T-cell (primary cell): ENCODE measurements around the gene PAK2. TPM values are rescaled to one million over a fixed set of nuclear protein-coding genes. Genes with fewer than 3 reads are reported as not detected.
"Not testable (repeated sequence)": the region's sequence is repeated elsewhere in the genome, so short reads cannot be mapped to it uniquely, and the experiment has no call there.

Experiments
- ATAC-seq, 4 experiments: fragments of 200-7000 bp in 3 of 4; fragments of 150-1000 bp in 1 of 4; cut with Tn5 transposase; replicated peaks in 1 of 4; 1 replicate in 3 of 4; 2 replicates in 1 of 4; pipeline ENCODE4 v1.10.0; 2021; ENCODE audit warnings: moderate library complexity in 3 of 4, mild to moderate bottlenecking in 2 of 4, moderate number of reproducible peaks in 1 of 4
- CTCF ChIA-PET, 2 donors: fragments of 300-600 bp; sonication (Branson Sonifier 250); formaldehyde crosslinking; loops; one replicate each; lab custom pipeline; 2022; ENCODE audit warnings: antibody characterized with exemption in 2 of 2; lab: Charles Lee
- POLR2A ChIA-PET, 2 donors: fragments of 300-600 bp; sonication (Branson Sonifier 250); formaldehyde crosslinking; loops; one replicate each; lab custom pipeline; 2022; ENCODE audit warnings: antibody characterized with exemption in 2 of 2; lab: Charles Lee
- DNase-seq, 35 experiments: peaks; one replicate each; pipeline versions ENCODE4 v3.0.0 to v3.0.0-alpha.2; 2013 to 2023
- H3K27ac ChIP-seq: one replicate; pipeline ENCODE4 v1.5.1; 2013; ENCODE audit warnings: low read length
- H3K27me3 ChIP-seq, 2 experiments: replicated peaks in 1 of 2; 1 replicate in 1 of 2; 2 replicates in 1 of 2; pipeline versions ENCODE4 v1.6.1 to v1.7.0; 2013; ENCODE audit warnings: low read length in 1 of 2, mixed read lengths in 1 of 2; ENCODE audit not compliant: control insufficient read depth in 2 of 2, insufficient read depth in 2 of 2; ENCODE audit errors: extremely low read depth in 1 of 2
- H3K36me3 ChIP-seq, 2 donors: 1 replicate in 1 of 2; 2 replicates in 1 of 2; pipeline versions ENCODE4 v1.6.1 to v1.7.0; 2013; ENCODE audit warnings: low read length in 1 of 2; ENCODE audit not compliant: control insufficient read depth in 2 of 2, insufficient read depth in 1 of 2; ENCODE audit errors: extremely low read depth in 1 of 2
- H3K4me1 ChIP-seq, 2 experiments: 1 replicate in 1 of 2; 2 replicates in 1 of 2; pipeline versions ENCODE4 v1.6.1 to v1.7.0; 2013; ENCODE audit warnings: low read length in 2 of 2, mixed read lengths in 1 of 2; ENCODE audit not compliant: insufficient read depth in 2 of 2, control insufficient read depth in 1 of 2; ENCODE audit errors: extremely low read depth in 1 of 2
- H3K4me3 ChIP-seq, 2 donors: 1 replicate in 1 of 2; 2 replicates in 1 of 2; pipeline versions ENCODE4 v1.5.1 to v1.7.0; 2013; ENCODE audit warnings: mild to moderate bottlenecking in 2 of 2, low read length in 1 of 2, moderate library complexity in 1 of 2; ENCODE audit not compliant: control insufficient read depth in 1 of 2; ENCODE audit errors: extremely low read depth in 1 of 2
- H3K9me3 ChIP-seq: 2 replicates; pipeline ENCODE4 v1.7.0; 2013
- H3K27ac Mint-ChIP-seq, 2 donors: one replicate each; pipeline ENCODE4 v1.8.0; 2020 to 2021; ENCODE audit warnings: mild to moderate bottlenecking in 2 of 2, mixed read lengths in 2 of 2
- H3K27me3 Mint-ChIP-seq, 2 donors: one replicate each; pipeline ENCODE4 v1.8.0; 2021 to 2022; ENCODE audit warnings: mixed read lengths in 2 of 2
- H3K36me3 Mint-ChIP-seq: one replicate; pipeline ENCODE4 v1.8.0; 2021; ENCODE audit warnings: mixed read lengths
- H3K4me1 Mint-ChIP-seq, 3 donors: one replicate each; pipeline ENCODE4 v1.8.0; 2020 to 2022; ENCODE audit warnings: mixed read lengths in 3 of 3, mild to moderate bottlenecking in 1 of 3
- H3K4me3 Mint-ChIP-seq, 3 donors: one replicate each; pipeline ENCODE4 v1.8.0; 2020 to 2022; ENCODE audit warnings: mild to moderate bottlenecking in 3 of 3, mixed read lengths in 3 of 3, moderate library complexity in 3 of 3
- H3K9me3 Mint-ChIP-seq, 3 donors: one replicate each; pipeline ENCODE4 v1.8.0; 2020 to 2022; ENCODE audit warnings: mixed read lengths in 3 of 3
- WGBS: methylation state at CpG from one replicate; pipeline ENCODE4 v1.1.5; 2013; ENCODE audit warnings: missing lambda C conversion rate; ENCODE audit not compliant: insufficient coverage; 5-methylcytosine and 5-hydroxymethylcytosine counted together
- total RNA-seq, 35 experiments: library from RNA in 6 of 35; stranded (reverse) in 6 of 35; fragments of 120-200 nt in 1 of 35; gene quantifications; one replicate each; pipeline versions ENCODE4 v1.2.1 to v1.2.4 and lab custom pipeline; 2013 to 2026

Gene PAK2
- total RNA-seq, 5 donors from 2014 or later (not counting 1 experiment from before 2014, with no cell fraction given): 62.7 to 87.3 (median 76.2) TPM

DNA sequence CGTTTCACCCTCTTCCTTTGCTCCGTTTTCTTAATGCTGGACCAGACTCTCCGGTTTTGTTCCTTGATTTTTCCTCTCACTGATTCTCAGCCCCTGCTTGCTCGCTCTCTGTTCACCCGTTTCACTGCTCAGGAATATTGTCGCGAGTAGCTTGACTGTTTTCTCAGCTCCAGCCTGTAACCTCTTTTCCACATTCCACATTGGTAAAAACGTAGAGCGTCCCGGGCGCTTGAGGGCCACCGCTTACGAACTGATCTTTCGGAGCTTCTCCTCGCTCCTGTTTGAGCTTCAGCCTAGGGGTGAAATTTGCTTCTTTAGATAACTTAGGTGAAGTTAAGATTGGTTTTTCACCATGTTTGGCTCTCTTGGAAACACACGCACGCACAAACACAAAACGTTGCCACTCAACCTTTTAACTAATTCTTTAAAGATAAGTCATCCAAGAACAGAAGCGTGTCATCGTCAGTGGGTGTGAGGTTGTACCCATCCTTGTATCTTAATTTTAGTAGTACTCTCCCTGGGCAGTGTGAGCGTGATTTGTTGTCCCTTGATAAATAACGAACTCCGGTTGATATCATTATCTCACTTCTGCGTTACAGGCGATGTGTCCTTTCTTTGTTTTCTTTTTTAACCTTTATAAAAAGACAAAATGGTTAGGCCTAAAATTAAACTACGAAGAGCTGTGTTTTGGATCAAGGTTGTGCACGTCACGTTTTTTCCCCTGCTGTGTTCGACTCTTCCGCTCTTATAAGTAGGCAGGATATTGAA is 1.0 kb downstream of the PAK2 start:
- Histone ChIP-seq H3K4me1 (peaks cover 15 to 30% of the 10 kb centered on the region in 2 experiments), H3K36me3 (no peaks in the 10 kb centered on the region), H3K27ac (peak overlapping the region; percentile 83), H3K27me3 (no peaks in the 10 kb centered on the region), H3K9me3 (no peaks in the 10 kb centered on the region), H3K4me3 (peak overlapping the region; percentile 86 to 91)
- Mint-ChIP-seq H3K4me3 (peak overlapping the region; percentile 99 to 100 (median 99)), H3K27ac (peak overlapping the region; percentile 97 to 98), H3K4me1 (peaks cover 34 to 42% (median 37%) of the 10 kb centered on the region in 3 donors), H3K9me3 (no peaks in the 10 kb centered on the region), H3K36me3 (peaks cover 5% of the 10 kb centered on the region), H3K27me3 (no peaks in the 10 kb centered on the region)
- peak in 32 of 35 experiments; percentile 11 to 73 (median 47) for DNase-seq
- whole genome bisulfite sequencing: 0% methylated on average over 8 of the region's 30 CpGs
- POLR2A ChIA-PET: interaction anchor here (0.7 to 2.4 kb wide), 2 partner anchors 29 to 118 kb away, joined by 5 to 18 read pairs; partner anchors contain the start of genes CEP19 (in 1 of the 2) and PIGX (in 1 of the 2)
- ATAC-seq: peak in 1 of 4 experiments; percentile 56
- CTCF ChIA-PET: interaction anchor here in 1 of 2 donors (0.6 to 1.1 kb wide), 3 partner anchors 29 to 199 kb away, joined by 4 read pairs; partner anchors contain the start of genes CEP19 and PIGX

DNA sequence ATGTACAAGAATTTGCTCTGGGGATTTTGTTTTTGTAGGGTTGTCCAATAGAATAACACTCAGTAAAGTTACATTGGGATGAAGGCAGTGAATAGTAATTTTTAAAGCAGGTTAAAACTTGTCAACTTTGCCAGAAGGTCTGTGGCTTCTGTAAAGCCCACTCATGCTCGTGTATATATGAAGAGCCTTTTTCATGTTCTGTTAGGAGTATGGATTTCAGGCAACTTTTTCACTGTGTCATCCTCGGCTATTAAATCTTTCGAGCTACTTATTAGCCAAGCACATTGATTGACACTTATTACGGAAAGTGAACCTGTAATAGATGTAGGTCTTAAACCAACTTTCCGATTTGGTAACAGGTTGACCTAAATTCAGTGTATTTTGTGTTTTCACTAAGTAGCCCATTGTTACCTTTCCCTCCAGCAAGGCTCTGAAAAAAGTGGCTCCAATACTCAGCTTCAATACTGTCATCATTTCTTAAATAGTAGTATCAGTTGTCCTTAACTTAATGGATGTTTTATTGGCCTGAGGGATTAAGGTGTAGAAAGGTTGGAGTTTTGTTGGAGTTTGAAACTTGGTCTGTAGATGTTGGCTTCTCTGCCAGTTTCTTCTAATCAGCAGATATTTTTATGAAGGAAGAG is 1.7 kb downstream of the PAK2 start:
- Mint-ChIP-seq H3K36me3 (peaks cover 9% of the 10 kb centered on the region), H3K9me3 (no peaks in the 10 kb centered on the region), H3K27me3 (no peaks in the 10 kb centered on the region), H3K4me3 (peak overlapping the region; percentile 99 to 100 (median 99)), H3K4me1 (peaks cover 37 to 49% (median 39%) of the 10 kb centered on the region in 3 donors), H3K27ac (peak overlapping the region; percentile 97 to 98)
- peak overlapping the region; percentile 83 for H3K27ac ChIP-seq
- no peak for ATAC-seq
- POLR2A ChIA-PET: interaction anchor here in 1 of 2 donors (2.4 kb wide), 1 partner anchor 29 kb away, joined by 18 read pairs; the partner anchor contains the start of genes CEP19 and PIGX
- DNase-seq: no peak
- CTCF ChIA-PET: interaction anchor here in 1 of 2 donors (1.1 kb wide), 2 partner anchors 29 to 36 kb away, joined by 4 read pairs; partner anchors contain the start of genes CEP19 and PIGX
- H3K4me3 ChIP-seq: peak overlapping the region; percentile 10 to 91
- H3K4me1 ChIP-seq: peaks cover 15 to 30% of the 10 kb centered on the region in 2 experiments
- H3K9me3 ChIP-seq: no peaks in the 10 kb centered on the region
- no CpG with 5 or more reads among the region's 5 CpGs for WGBS
- no peaks in the 10 kb centered on the region for H3K27me3 ChIP-seq
- no peaks in the 10 kb centered on the region for H3K36me3 ChIP-seq

DNA sequence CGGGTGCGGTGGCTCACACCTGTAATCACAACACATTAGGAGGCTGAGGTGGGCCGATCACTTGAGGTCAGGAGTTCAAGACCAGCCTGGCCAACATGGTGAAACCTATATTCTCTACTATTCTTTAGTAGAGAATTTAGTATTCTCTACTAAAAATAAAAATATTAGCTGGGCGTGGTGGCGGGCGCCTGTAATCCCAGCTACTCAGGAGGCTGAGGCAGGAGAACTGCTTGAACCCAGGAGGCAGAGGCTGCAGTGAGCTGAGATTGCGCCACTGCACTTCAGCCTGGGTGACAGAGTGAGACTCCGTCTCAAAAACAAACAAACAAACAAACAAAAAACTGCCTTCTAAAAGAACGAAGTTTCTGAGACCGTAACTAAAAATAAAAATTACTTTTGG is 3.9 kb downstream of the PAK2 start:
- H3K4me1 ChIP-seq: peaks cover 15 to 34% of the 10 kb centered on the region in 2 experiments
- H3K27me3 ChIP-seq, DNase-seq, ATAC-seq, H3K9me3 ChIP-seq, H3K27me3 Mint-ChIP-seq, H3K9me3 Mint-ChIP-seq, H3K27ac Mint-ChIP-seq, H3K4me3 ChIP-seq, CTCF ChIA-PET, POLR2A ChIA-PET, H3K36me3 ChIP-seq, H3K27ac ChIP-seq: not testable (repeated sequence)
- Mint-ChIP-seq H3K4me3 (peak overlapping the region in 2 of 3 donors; percentile 38 to 47), H3K4me1 (peaks cover 48 to 61% (median 50%) of the 10 kb centered on the region in 3 donors), H3K36me3 (peaks cover 18% of the 10 kb centered on the region)
- WGBS: no CpG with 5 or more reads among the region's 10 CpGs

DNA sequence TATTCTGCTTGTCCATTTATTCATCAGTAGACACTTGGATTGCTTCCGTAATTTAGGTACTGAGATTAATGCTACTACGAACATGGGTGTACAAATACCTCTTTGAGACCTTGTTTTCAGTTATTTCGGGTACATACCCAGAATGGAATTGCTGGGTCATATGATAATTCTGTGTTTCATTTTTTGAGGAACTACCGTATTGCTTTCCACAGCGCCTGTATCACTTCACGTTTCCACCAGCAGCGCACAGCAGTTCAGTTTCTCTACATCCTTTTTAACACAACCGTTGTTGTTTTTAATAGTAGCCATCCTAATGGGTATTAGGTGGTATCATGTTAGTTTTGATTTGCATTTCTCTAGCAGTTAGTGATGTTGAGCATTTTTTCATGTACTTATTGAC is 9.5 kb downstream of the PAK2 start:
- Mint-ChIP-seq H3K36me3 (peaks cover 37% of the 10 kb centered on the region), H3K27me3 (no peaks in the 10 kb centered on the region), H3K4me1 (peaks cover 51 to 67% (median 59%) of the 10 kb centered on the region in 3 donors), H3K27ac (no peak overlapping the region), H3K4me3 (peak overlapping the region in 1 of 3 donors; percentile 3), H3K9me3 (no peaks in the 10 kb centered on the region)
- 80% methylated on average over 1 of the region's 8 CpGs for WGBS
- H3K36me3 ChIP-seq: peaks cover 0 to 12% of the 10 kb centered on the region in 2 donors
- no peak overlapping the region for H3K27ac ChIP-seq
- ChIA-PET CTCF (no interaction called here), POLR2A (interaction anchor here in 1 of 2 donors (0.6 kb wide), 1 partner anchor 178 kb away, joined by 6 read pairs; no protein-coding TSS in a partner anchor)
- no peak for DNase-seq
- H3K4me3 ChIP-seq: no peak overlapping the region
- ATAC-seq: no peak
- no peaks in the 10 kb centered on the region for H3K9me3 ChIP-seq
- no peaks in the 10 kb centered on the region for H3K27me3 ChIP-seq
- H3K4me1 ChIP-seq: peaks cover 0 to 14% of the 10 kb centered on the region in 2 experiments

DNA sequence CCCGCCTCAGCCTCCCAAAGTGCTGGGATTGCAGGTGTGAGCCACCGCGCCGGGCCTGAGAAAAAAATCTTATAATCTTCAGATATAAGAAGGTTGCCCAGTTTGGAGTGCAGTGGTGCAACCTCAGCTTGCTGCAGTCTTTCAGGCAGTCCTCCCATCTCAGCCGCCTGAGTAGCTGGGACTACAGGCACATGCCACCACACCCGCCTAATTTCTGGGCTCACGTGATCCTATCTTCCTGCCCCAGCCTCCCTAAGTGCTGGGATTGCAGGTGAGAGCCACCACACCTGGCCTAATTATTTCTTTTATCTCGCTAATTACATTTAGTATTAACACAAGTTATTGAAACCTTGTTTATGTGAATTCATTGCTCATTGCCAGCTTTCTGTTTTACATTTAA is 13.5 kb downstream of the PAK2 start:
- Histone ChIP-seq H3K36me3 (peaks cover 0 to 14% of the 10 kb centered on the region in 2 donors), H3K9me3 (peaks cover 2% of the 10 kb centered on the region), H3K27ac (no peak overlapping the region), H3K4me3 (no peak overlapping the region), H3K27me3 (no peaks in the 10 kb centered on the region), H3K4me1 (peaks cover 0 to 4% of the 10 kb centered on the region in 2 experiments)
- H3K4me3 Mint-ChIP-seq: no peak overlapping the region
- H3K36me3 Mint-ChIP-seq: peaks cover 52% of the 10 kb centered on the region
- POLR2A ChIA-PET: interaction anchor here in 1 of 2 donors (0.6 kb wide), 1 partner anchor 86 kb away, joined by 12 read pairs; no protein-coding TSS in a partner anchor
- 100% methylated on average over 1 of the region's 8 CpGs for WGBS
- ATAC-seq: no peak
- DNase-seq: no peak
- H3K4me1 Mint-ChIP-seq: peaks cover 61 to 69% (median 64%) of the 10 kb centered on the region in 3 donors
- no peaks in the 10 kb centered on the region for H3K27me3 Mint-ChIP-seq
- CTCF ChIA-PET: interaction anchor here in 1 of 2 donors (0.5 to 0.6 kb wide), 2 partner anchors 12 to 148 kb away, joined by 4 read pairs; no protein-coding TSS in a partner anchor
- no peak overlapping the region for H3K27ac Mint-ChIP-seq
- H3K9me3 Mint-ChIP-seq: peaks cover 2 to 13% (median 13%) of the 10 kb centered on the region in 3 donors
